WTC11 (cell line): ENCODE results near the gene SMYD3. TPM values are rescaled to one million over a fixed set of nuclear protein-coding genes. Genes with fewer than 3 reads are reported as not detected.

Experiments used
- ATAC-seq: fragments of 200-7000 bp; cut with Tn5 transposase; 2 replicates; pipeline ENCODE4 v1.10.0; 2021; ENCODE audit warnings: mild to moderate bottlenecking, moderate library complexity
- CTCF ChIA-PET: fragments of 300-600 bp; sonication (Branson Sonifier 250); formaldehyde crosslinking; loops from one replicate; lab custom pipeline; 2021; ENCODE audit warnings: antibody characterized with exemption; lab: Charles Lee
- POLR2A ChIA-PET: fragments of 350-600 bp; sonication (Branson Sonifier 250); formaldehyde crosslinking; loops from one replicate; lab custom pipeline; 2021; ENCODE audit warnings: antibody characterized with exemption; lab: Charles Lee
- DNase-seq: peaks from one replicate; pipeline ENCODE4 v3.0.0; 2021; ENCODE audit warnings: low spot score
- H3K27ac Mint-ChIP-seq: 2 replicates; pipeline ENCODE4 v1.8.0; 2021; ENCODE audit warnings: mixed read lengths
- H3K27me3 Mint-ChIP-seq: 2 replicates; pipeline ENCODE4 v1.8.0; 2021; ENCODE audit warnings: low read depth, mild to moderate bottlenecking, moderate library complexity, mixed read lengths
- H3K36me3 Mint-ChIP-seq: 2 replicates; pipeline ENCODE4 v1.8.0; 2021; ENCODE audit warnings: mixed read lengths
- H3K4me1 Mint-ChIP-seq: 2 replicates; pipeline ENCODE4 v1.8.0; 2022; ENCODE audit warnings: mixed read lengths
- H3K4me3 Mint-ChIP-seq: 2 replicates; pipeline ENCODE4 v1.8.0; 2021; ENCODE audit warnings: mild to moderate bottlenecking, moderate library complexity, mixed read lengths
- H3K9me3 Mint-ChIP-seq: 2 replicates; pipeline ENCODE4 v1.8.0; 2021; ENCODE audit warnings: mixed read lengths
- CBFB ChIP-seq: sonication (generic); formaldehyde crosslinking; IDR thresholded peaks from 2 replicates; pipeline ENCODE4 v1.8.1; 2022; ENCODE audit warnings: mild to moderate bottlenecking, low read depth, missing genetic modification reagents
- ETV6 ChIP-seq: sonication (generic); formaldehyde crosslinking; IDR thresholded peaks from 2 replicates; pipeline ENCODE4 v1.8.1; 2022; ENCODE audit warnings: mild to moderate bottlenecking, missing genetic modification reagents
- NR3C1 ChIP-seq: sonication (generic); formaldehyde crosslinking; conservative IDR thresholded peaks from 2 replicates; pipeline ENCODE4 v1.8.1; 2023; ENCODE audit warnings: low read depth, mild to moderate bottlenecking, missing genetic modification reagents
- PRRX2 ChIP-seq: fragments of 250-450 bp; sonication (Bioruptor Pico); IDR thresholded peaks from 2 replicates; pipeline ENCODE4 v1.8.0; 2021; ENCODE audit warnings: mild to moderate bottlenecking
- RORB ChIP-seq: fragments of 250-450 bp; sonication (Bioruptor Pico); IDR thresholded peaks from 2 replicates; pipeline ENCODE4 v1.9.0; 2021; ENCODE audit warnings: mild to moderate bottlenecking
- SMAD3 ChIP-seq: sonication (generic); formaldehyde crosslinking; IDR thresholded peaks from 2 replicates; pipeline ENCODE4 v1.8.0; 2022; ENCODE audit warnings: missing genetic modification reagents, mild to moderate bottlenecking, borderline replicate concordance
- SMAD4 ChIP-seq: sonication (generic); formaldehyde crosslinking; IDR thresholded peaks from 2 replicates; pipeline ENCODE4 v1.8.0; 2022; ENCODE audit warnings: mild to moderate bottlenecking, missing genetic modification reagents
- TEAD1 ChIP-seq: sonication (generic); formaldehyde crosslinking; IDR thresholded peaks from 2 replicates; pipeline ENCODE4 v1.8.0; 2022; ENCODE audit warnings: mild to moderate bottlenecking, missing genetic modification reagents
- ZNF138 ChIP-seq: sonication (generic); formaldehyde crosslinking; conservative IDR thresholded peaks from 2 replicates; pipeline ENCODE4 v1.8.1; 2022; ENCODE audit warnings: mild to moderate bottlenecking, moderate library complexity, missing genetic modification reagents
- ZNF263 ChIP-seq: sonication (generic); formaldehyde crosslinking; IDR thresholded peaks from 2 replicates; pipeline ENCODE4 v1.8.1; 2022; ENCODE audit warnings: low read depth, mild to moderate bottlenecking, moderate library complexity, missing genetic modification reagents
- ZNF671 ChIP-seq: fragments of 250-450 bp; sonication (Bioruptor Pico); IDR thresholded peaks from 2 replicates; pipeline ENCODE4 v1.8.0; 2021; ENCODE audit warnings: mild to moderate bottlenecking
- total RNA-seq: library from RNA; stranded (reverse); gene quantifications from 3 replicates; pipeline ENCODE4 v1.2.3, GENCODE V29; 2021
- TF ChIP-seq, protein P1 (sequence below): sonication (generic); formaldehyde crosslinking; IDR thresholded peaks from 2 replicates; pipeline ENCODE4 v1.8.1; 2023; ENCODE audit warnings: mild to moderate bottlenecking, missing genetic modification reagents, moderate library complexity
- TF ChIP-seq, protein P2 (sequence below): fragments of 200-600 bp; IDR thresholded peaks from 2 replicates; pipeline ENCODE4 v1.8.0; 2022; ENCODE audit warnings: antibody characterized with exemption
- TF ChIP-seq, protein P3 (sequence below): sonication (generic); formaldehyde crosslinking; IDR thresholded peaks from 2 replicates; pipeline ENCODE4 v1.8.1; 2023; ENCODE audit warnings: mild to moderate bottlenecking, missing genetic modification reagents, borderline replicate concordance
- TF ChIP-seq, protein P4 (sequence below): sonication (generic); formaldehyde crosslinking; IDR thresholded peaks from 2 replicates; pipeline ENCODE4 v1.8.0; 2022; ENCODE audit warnings: mild to moderate bottlenecking, missing genetic modification reagents
- TF ChIP-seq, protein P5 (sequence below): fragments of 250-450 bp; sonication (Bioruptor Pico); IDR thresholded peaks from 2 replicates; pipeline ENCODE4 v1.8.0; 2021; ENCODE audit warnings: mild to moderate bottlenecking
- TF ChIP-seq, protein P6 (sequence below): sonication (generic); formaldehyde crosslinking; IDR thresholded peaks from 2 replicates; pipeline ENCODE4 v1.8.0; 2022; ENCODE audit warnings: mild to moderate bottlenecking, missing genetic modification reagents

The SMYD3 gene
- total RNA-seq, 1 experiment from 2014 or later = 21.4 TPM

DNA sequence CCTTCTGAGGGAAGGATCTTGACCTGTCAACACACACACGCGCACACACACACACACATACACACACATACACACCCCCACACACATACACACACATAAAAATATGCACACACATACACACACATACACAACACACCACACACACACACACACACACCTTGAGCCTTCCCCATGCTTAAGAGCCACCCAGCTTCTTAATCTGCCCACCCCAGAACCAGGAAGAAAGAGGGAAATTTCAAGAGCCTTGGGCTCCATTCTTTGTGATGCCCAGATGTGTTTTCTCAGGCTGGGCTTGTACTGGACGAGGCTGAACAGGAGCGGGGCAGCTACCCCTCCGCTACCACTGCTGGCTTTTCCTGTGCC is 708.7 kb downstream of the SMYD3 start (continued):
- TF ChIP-seq, protein P1, sequence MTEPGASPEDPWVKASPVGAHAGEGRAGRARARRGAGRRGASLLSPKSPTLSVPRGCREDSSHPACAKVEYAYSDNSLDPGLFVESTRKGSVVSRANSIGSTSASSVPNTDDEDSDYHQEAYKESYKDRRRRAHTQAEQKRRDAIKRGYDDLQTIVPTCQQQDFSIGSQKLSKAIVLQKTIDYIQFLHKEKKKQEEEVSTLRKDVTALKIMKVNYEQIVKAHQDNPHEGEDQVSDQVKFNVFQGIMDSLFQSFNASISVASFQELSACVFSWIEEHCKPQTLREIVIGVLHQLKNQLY (CRISPR knock-in tag) = no peak

DNA sequence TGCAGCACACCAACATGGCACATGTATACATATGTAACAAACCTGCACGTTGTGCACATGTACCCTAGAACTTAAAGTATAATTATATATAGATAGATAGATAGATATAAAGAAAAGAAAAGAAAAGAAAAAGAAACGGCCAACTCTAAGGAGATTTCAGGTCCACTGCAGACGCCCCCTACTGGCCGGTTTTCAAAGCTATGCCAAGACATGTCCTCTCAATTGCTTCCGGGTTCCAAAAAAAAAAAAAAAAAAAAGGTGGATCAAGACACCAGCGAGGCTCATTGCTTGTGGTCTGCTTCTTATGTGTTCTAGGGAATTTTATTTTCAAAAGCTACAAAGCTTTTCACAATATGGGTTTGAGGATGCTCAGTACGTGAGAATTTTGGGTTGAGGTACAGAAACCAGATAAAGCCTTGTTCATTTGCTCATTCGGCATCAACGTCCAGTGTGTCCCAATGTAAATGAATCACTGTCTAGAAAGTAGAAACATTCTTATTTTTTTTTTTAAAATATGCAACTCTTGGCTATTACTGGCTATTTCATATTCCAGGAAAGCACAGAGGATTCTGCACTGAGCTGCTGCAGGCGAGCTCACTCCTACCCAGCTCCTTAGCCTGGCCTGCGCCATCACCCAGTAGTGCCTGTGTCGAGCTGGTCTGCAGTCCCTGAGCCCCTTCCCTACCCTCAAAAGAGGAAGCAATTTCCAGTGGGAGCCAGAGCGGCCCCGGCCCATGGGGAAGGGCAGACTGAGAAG is 709.3 kb downstream of the SMYD3 start:
- TF ChIP-seq, protein P2, sequence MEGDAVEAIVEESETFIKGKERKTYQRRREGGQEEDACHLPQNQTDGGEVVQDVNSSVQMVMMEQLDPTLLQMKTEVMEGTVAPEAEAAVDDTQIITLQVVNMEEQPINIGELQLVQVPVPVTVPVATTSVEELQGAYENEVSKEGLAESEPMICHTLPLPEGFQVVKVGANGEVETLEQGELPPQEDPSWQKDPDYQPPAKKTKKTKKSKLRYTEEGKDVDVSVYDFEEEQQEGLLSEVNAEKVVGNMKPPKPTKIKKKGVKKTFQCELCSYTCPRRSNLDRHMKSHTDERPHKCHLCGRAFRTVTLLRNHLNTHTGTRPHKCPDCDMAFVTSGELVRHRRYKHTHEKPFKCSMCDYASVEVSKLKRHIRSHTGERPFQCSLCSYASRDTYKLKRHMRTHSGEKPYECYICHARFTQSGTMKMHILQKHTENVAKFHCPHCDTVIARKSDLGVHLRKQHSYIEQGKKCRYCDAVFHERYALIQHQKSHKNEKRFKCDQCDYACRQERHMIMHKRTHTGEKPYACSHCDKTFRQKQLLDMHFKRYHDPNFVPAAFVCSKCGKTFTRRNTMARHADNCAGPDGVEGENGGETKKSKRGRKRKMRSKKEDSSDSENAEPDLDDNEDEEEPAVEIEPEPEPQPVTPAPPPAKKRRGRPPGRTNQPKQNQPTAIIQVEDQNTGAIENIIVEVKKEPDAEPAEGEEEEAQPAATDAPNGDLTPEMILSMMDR = peak; percentile 76
- no peak for TF ChIP-seq TEAD1
- ATAC-seq (peak; percentile 50; the same call in 1 of the 2 replicates), DNase-seq (peak; percentile 71)
- ChIA-PET CTCF (interaction anchor here (0.5 to 1.9 kb wide), 33 partner anchors 9 to 1649 kb away, joined by 3 to 28 read pairs (median 3); no protein-coding TSS in a partner anchor), POLR2A (interaction anchor here (0.6 kb wide), 1 partner anchor 1869 kb away, joined by 4 read pairs; no protein-coding TSS in a partner anchor)
- H3K36me3 Mint-ChIP-seq = no peaks in the 10 kb centered on the region
- no peaks in the 10 kb centered on the region for H3K27me3 Mint-ChIP-seq
- H3K27ac Mint-ChIP-seq = no peak overlapping the region
- peaks cover 4% of the 10 kb centered on the region; the same call in 1 of the 2 replicates for H3K9me3 Mint-ChIP-seq
- H3K4me3 Mint-ChIP-seq = no peak overlapping the region
- H3K4me1 Mint-ChIP-seq = no peaks in the 10 kb centered on the region

DNA sequence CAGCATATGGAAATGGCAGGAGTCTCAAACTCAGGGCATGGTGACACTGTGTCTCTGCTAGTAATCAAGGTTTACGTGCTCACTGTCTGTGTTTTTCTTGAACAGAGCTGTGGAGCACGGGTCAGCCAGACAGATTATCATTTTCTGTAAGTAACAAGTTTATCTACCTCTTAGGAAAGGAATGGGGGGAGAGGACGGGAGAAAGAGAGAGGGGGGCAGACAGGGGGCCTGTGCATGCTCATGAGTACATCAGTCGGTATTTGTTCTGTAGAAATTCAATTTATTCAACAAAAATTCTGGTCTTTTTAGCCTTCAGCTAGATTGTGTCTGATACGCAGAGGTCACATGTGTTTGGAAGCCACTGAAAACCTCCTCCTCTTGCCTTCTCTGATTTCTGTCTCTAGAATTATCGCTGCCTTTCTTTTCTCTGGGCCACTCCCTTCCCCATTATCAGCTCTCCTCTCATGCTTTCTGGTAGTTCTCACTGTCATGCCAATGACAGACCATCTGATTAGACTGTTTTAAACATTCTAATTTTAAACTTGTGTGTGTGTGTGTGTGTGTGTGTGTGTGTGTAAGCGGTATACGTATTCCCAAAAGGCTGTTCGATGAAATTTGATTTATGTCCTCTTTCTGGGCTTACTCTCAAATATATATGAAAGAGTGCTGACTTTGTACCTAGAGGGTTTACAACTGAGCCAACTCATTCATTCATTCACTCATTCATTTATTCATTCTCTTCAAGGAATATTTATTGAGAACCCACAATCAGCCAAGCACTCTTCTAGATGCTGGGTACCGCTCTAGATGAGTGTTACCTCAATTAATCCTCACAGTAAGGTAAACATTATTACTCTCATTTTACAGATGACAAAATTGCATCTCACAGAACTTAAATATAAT is 715.4 kb downstream of the SMYD3 start:
- Mint-ChIP-seq H3K36me3 (no peaks in the 10 kb centered on the region), H3K4me1 (no peaks in the 10 kb centered on the region), H3K9me3 (peaks cover under 1% of the 10 kb centered on the region; the same call in 1 of the 2 replicates), H3K4me3 (no peak overlapping the region), H3K27ac (no peak overlapping the region), H3K27me3 (no peaks in the 10 kb centered on the region)
- TF ChIP-seq ZNF671 (CRISPR knock-in tag) = no peak
- no peak for TF ChIP-seq SMAD3
- no peak for TF ChIP-seq PRRX2
- TF ChIP-seq, protein P3, sequence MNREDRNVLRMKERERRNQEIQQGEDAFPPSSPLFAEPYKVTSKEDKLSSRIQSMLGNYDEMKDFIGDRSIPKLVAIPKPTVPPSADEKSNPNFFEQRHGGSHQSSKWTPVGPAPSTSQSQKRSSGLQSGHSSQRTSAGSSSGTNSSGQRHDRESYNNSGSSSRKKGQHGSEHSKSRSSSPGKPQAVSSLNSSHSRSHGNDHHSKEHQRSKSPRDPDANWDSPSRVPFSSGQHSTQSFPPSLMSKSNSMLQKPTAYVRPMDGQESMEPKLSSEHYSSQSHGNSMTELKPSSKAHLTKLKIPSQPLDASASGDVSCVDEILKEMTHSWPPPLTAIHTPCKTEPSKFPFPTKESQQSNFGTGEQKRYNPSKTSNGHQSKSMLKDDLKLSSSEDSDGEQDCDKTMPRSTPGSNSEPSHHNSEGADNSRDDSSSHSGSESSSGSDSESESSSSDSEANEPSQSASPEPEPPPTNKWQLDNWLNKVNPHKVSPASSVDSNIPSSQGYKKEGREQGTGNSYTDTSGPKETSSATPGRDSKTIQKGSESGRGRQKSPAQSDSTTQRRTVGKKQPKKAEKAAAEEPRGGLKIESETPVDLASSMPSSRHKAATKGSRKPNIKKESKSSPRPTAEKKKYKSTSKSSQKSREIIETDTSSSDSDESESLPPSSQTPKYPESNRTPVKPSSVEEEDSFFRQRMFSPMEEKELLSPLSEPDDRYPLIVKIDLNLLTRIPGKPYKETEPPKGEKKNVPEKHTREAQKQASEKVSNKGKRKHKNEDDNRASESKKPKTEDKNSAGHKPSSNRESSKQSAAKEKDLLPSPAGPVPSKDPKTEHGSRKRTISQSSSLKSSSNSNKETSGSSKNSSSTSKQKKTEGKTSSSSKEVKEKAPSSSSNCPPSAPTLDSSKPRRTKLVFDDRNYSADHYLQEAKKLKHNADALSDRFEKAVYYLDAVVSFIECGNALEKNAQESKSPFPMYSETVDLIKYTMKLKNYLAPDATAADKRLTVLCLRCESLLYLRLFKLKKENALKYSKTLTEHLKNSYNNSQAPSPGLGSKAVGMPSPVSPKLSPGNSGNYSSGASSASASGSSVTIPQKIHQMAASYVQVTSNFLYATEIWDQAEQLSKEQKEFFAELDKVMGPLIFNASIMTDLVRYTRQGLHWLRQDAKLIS (CRISPR knock-in tag) = no peak
- TF ChIP-seq, protein P4, sequence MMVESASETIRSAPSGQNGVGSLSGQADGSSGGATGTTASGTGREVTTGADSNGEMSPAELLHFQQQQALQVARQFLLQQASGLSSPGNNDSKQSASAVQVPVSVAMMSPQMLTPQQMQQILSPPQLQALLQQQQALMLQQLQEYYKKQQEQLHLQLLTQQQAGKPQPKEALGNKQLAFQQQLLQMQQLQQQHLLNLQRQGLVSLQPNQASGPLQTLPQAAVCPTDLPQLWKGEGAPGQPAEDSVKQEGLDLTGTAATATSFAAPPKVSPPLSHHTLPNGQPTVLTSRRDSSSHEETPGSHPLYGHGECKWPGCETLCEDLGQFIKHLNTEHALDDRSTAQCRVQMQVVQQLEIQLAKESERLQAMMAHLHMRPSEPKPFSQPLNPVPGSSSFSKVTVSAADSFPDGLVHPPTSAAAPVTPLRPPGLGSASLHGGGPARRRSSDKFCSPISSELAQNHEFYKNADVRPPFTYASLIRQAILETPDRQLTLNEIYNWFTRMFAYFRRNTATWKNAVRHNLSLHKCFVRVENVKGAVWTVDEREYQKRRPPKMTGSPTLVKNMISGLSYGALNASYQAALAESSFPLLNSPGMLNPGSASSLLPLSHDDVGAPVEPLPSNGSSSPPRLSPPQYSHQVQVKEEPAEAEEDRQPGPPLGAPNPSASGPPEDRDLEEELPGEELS = no peak
- POLR2A ChIA-PET = interaction anchor here (0.5 kb wide), 1 partner anchor 327 kb away, joined by 3 read pairs; no protein-coding TSS in a partner anchor
- ATAC-seq = no peak
- CTCF ChIA-PET = no interaction called here
- DNase-seq = no peak

DNA sequence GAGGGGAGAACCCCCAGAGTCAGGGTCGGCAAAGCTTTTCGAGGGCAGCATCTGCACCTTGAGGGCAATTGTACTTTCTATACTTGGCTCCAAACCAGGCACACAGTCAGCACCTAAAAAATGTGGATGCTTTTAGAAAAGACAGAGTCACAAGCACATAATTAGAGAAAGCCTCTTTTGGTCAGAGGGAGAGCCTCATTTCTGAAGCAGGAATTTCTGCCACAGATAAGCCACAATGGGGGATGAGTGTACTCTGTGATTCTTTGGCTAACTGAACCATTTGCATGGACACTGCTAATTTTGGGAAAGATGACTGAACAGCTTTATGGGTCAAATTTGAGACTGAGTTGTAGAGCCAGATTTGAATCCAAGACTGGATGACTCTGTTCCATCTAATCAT is 716.6 kb downstream of the SMYD3 start:
- Mint-ChIP-seq H3K4me1 (no peaks in the 10 kb centered on the region), H3K36me3 (no peaks in the 10 kb centered on the region), H3K4me3 (no peak overlapping the region), H3K27ac (no peak overlapping the region), H3K27me3 (no peaks in the 10 kb centered on the region), H3K9me3 (no peaks in the 10 kb centered on the region)
- ChIA-PET POLR2A (interaction anchor here (0.5 kb wide), 1 partner anchor 271 kb away, joined by 3 read pairs; no protein-coding TSS in a partner anchor), CTCF (no interaction called here)
- ATAC-seq (no peak), DNase-seq (no peak)
- no peak for TF ChIP-seq CBFB (CRISPR knock-in tag)
- TF ChIP-seq, protein P5, sequence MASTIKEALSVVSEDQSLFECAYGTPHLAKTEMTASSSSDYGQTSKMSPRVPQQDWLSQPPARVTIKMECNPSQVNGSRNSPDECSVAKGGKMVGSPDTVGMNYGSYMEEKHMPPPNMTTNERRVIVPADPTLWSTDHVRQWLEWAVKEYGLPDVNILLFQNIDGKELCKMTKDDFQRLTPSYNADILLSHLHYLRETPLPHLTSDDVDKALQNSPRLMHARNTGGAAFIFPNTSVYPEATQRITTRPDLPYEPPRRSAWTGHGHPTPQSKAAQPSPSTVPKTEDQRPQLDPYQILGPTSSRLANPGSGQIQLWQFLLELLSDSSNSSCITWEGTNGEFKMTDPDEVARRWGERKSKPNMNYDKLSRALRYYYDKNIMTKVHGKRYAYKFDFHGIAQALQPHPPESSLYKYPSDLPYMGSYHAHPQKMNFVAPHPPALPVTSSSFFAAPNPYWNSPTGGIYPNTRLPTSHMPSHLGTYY (CRISPR knock-in tag) = no peak
- TF ChIP-seq RORB = no peak
- TF ChIP-seq SMAD4 = no peak
- no peak for TF ChIP-seq PRRX2
- TF ChIP-seq ZNF138 = no peak
- TF ChIP-seq SMAD3 = no peak
- no peak for TF ChIP-seq ETV6 (CRISPR knock-in tag)
- TF ChIP-seq NR3C1 (CRISPR knock-in tag) = no peak
- TF ChIP-seq, protein P6, sequence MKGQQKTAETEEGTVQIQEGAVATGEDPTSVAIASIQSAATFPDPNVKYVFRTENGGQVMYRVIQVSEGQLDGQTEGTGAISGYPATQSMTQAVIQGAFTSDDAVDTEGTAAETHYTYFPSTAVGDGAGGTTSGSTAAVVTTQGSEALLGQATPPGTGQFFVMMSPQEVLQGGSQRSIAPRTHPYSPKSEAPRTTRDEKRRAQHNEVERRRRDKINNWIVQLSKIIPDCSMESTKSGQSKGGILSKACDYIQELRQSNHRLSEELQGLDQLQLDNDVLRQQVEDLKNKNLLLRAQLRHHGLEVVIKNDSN (CRISPR knock-in tag) = no peak
- no peak for TF ChIP-seq ZNF263
